Sigmoid colon (tissue), 7 donors: ENCODE measurements around the gene ZNF416. TPM values are rescaled to one million over a fixed set of nuclear protein-coding genes. Genes with fewer than 3 reads are reported as not detected.

Experiments
- DNase-seq: peaks from one replicate; pipeline ENCODE4 v3.0.0-alpha.2; 2019
- H3K27ac ChIP-seq, 4 donors: fragments of 200-600 bp; sonication (generic); one replicate each; pipeline ENCODE4 v1.5.1; 2016 to 2019; ENCODE audit warnings: mild to moderate bottlenecking in 1 of 4
- H3K27me3 ChIP-seq, 3 donors: fragments of 200-600 bp; sonication (generic); one replicate each; pipeline ENCODE4 v1.5.1; 2019; ENCODE audit warnings: mild to moderate bottlenecking in 1 of 3
- H3K36me3 ChIP-seq, 4 donors: fragments of 200-600 bp; sonication (generic); one replicate each; pipeline ENCODE4 v1.5.1; 2016 to 2019
- H3K4me1 ChIP-seq, 4 donors: fragments of 200-600 bp; sonication (generic); one replicate each; pipeline ENCODE4 v1.5.1; 2017 to 2019
- H3K4me3 ChIP-seq, 4 donors: fragments of 200-600 bp; sonication (generic); one replicate each; pipeline ENCODE4 v1.5.1; 2017 to 2019; ENCODE audit warnings: mild to moderate bottlenecking in 2 of 4, moderate library complexity in 1 of 4
- H3K9me3 ChIP-seq, 4 donors: fragments of 200-600 bp in 3 of 4; sonication (generic) in 3 of 4; one replicate each; pipeline versions ENCODE4 v1.5.1 to v1.6.1; 2013 to 2019
- CTCF ChIP-seq, 4 experiments: fragments of 450-650 bp in 3 of 4; fragments of 200-600 bp in 1 of 4; IDR thresholded peaks; one replicate each; pipeline ENCODE4 v1.5.1; 2016 to 2019; ENCODE audit warnings: antibody characterized with exemption in 4 of 4, mild to moderate bottlenecking in 3 of 4, moderate library complexity in 2 of 4
- EP300 ChIP-seq, 4 donors: sonication (generic); formaldehyde crosslinking; IDR thresholded peaks; one replicate each; pipeline ENCODE4 v1.6.1; 2017; ENCODE audit warnings: antibody characterized with exemption in 4 of 4
- POLR2A ChIP-seq, 2 donors: fragments of 450-650 bp; IDR thresholded peaks; one replicate each; pipeline ENCODE4 v1.6.1; 2016; ENCODE audit warnings: antibody characterized with exemption in 2 of 2, mild to moderate bottlenecking in 2 of 2, moderate library complexity in 2 of 2
- POLR2AphosphoS5 ChIP-seq, 4 donors: sonication (generic); formaldehyde crosslinking; IDR thresholded peaks; one replicate each; pipeline ENCODE4 v1.6.1; 2017; ENCODE audit warnings: antibody characterized with exemption in 4 of 4
- WGBS, 2 donors: extraction: QIAGEN DNeasy Blood & Tissue Kit; methylation state at CpG; one replicate each; pipeline ENCODE4 v1.1.7; 2013; 5-methylcytosine and 5-hydroxymethylcytosine counted together
- intact Hi-C: fragments of 100-400 bp; cut with DNase I; formaldehyde crosslinking; loops from one replicate; pipeline ENCODE4 v1.15.1; 2023
- polyA plus RNA-seq, 3 donors: library from polyadenylated mRNA; stranded (reverse); fragments of 200-250 nt; gene quantifications; one replicate each; pipeline ENCODE4 v1.2.3, GENCODE V29; 2013
- total RNA-seq, 4 donors: library from RNA; depleted of rRNA; stranded (reverse); fragments of >200 nt; gene quantifications; one replicate each; pipeline ENCODE4 v1.1.0, GENCODE V29; 2016
- donor health status: healthy with polysubstance abuse.
- donor health status: Bipolar disorder and iron deficiency.
- donor health status: healthy.

Gene ZNF416
- total and polyA plus RNA-seq, 7 donors: 0.23 to 5.5 (median 3.1) TPM

- Histone ChIP-seq H3K4me1 (peaks cover 0 to 20% (median 16%) of the 10 kb centered on the region in 4 donors), H3K27ac (no peak overlapping the region), H3K9me3 (peaks cover 0 to 22% (median 8%) of the 10 kb centered on the region in 4 donors), H3K27me3 (no peaks in the 10 kb centered on the region), H3K36me3 (peaks cover 15 to 38% (median 36%) of the 10 kb centered on the region in 4 donors), H3K4me3 (no peak overlapping the region)
- no peak for DNase-seq
- WGBS, 2 donors: 93 to 96% methylated on average over 5 of the region's 5 CpGs
- intact Hi-C loops: no loop called here
- no peak for TF ChIP-seq CTCF (IDR thresholded peaks at IDR 0.05)
- TF ChIP-seq POLR2A (IDR thresholded peaks at IDR 0.05): no peak
- no peak for TF ChIP-seq EP300 (IDR thresholded peaks at IDR 0.05)
- no peak for TF ChIP-seq POLR2AphosphoS5 (IDR thresholded peaks at IDR 0.05)
Observed at GRCh38 chr19:57557659-57558058, 21.1 kb downstream of the ZNF416 start.

GRCh38 chr19:57552432-57552831 lies 26.3 kb downstream of the ZNF416 start:
- H3K4me1 ChIP-seq: no peaks in the 10 kb centered on the region
- intact Hi-C loops: no loop called here
- H3K36me3 ChIP-seq: peaks cover 47 to 90% (median 84%) of the 10 kb centered on the region in 4 donors
- peaks cover 14 to 53% (median 37%) of the 10 kb centered on the region in 4 donors for H3K9me3 ChIP-seq
- no peak for DNase-seq
- H3K27ac ChIP-seq: no peak overlapping the region
- no peaks in the 10 kb centered on the region for H3K27me3 ChIP-seq
- no peak overlapping the region for H3K4me3 ChIP-seq
- TF ChIP-seq EP300 (IDR thresholded peaks at IDR 0.05) (no peak), CTCF (IDR thresholded peaks at IDR 0.05) (no peak), POLR2AphosphoS5 (IDR thresholded peaks at IDR 0.05) (no peak), POLR2A (IDR thresholded peaks at IDR 0.05) (no peak)
- WGBS, 2 donors: 97 to 99% methylated on average over 2 of the region's 2 CpGs

- H3K27ac ChIP-seq: no peak overlapping the region
Observed at GRCh38 chr19:57546513-57546912, 32.2 kb downstream of the ZNF416 start.

GRCh38 chr19:57537953-57538547 lies 40.7 kb downstream of the ZNF416 start:
- no peak for DNase-seq
- Histone ChIP-seq H3K27ac (no peak overlapping the region), H3K9me3 (peaks cover 54 to 92% (median 75%) of the 10 kb centered on the region in 4 donors), H3K4me3 (no peak overlapping the region), H3K4me1 (no peaks in the 10 kb centered on the region), H3K27me3 (no peaks in the 10 kb centered on the region), H3K36me3 (peaks cover 40 to 98% (median 82%) of the 10 kb centered on the region in 4 donors)
- WGBS, 2 donors: 97 to 98% methylated on average over 7 of the region's 7 CpGs
- intact Hi-C loops: no loop called here
- TF ChIP-seq POLR2A (IDR thresholded peaks at IDR 0.05) (no peak), CTCF (IDR thresholded peaks at IDR 0.05) (no peak), EP300 (IDR thresholded peaks at IDR 0.05) (no peak), POLR2AphosphoS5 (IDR thresholded peaks at IDR 0.05) (no peak)

More at GRCh38 chr19:57546513-57546912, 32.2 kb downstream of the ZNF416 start:
- WGBS, 2 donors: 97 to 99% methylated on average over 1 of the region's 1 CpG
- no peaks in the 10 kb centered on the region for H3K4me1 ChIP-seq
- peaks cover 55 to 86% (median 61%) of the 10 kb centered on the region in 4 donors for H3K9me3 ChIP-seq
- peaks cover 47 to 100% (median 78%) of the 10 kb centered on the region in 4 donors for H3K36me3 ChIP-seq
- TF ChIP-seq POLR2AphosphoS5 (IDR thresholded peaks at IDR 0.05) (no peak), EP300 (IDR thresholded peaks at IDR 0.05) (no peak), POLR2A (IDR thresholded peaks at IDR 0.05) (no peak), CTCF (IDR thresholded peaks at IDR 0.05) (no peak)
- intact Hi-C loops: no loop called here
- no peak for DNase-seq
- H3K4me3 ChIP-seq: no peak overlapping the region
- H3K27me3 ChIP-seq: no peaks in the 10 kb centered on the region
